Activated CD8-positive, alpha-beta T cell treated with anti-CD3 and anti-CD28 coated beads for 36 hours (primary cell): ENCODE data around the gene SLAMF8. TPM values are rescaled to one million over a fixed set of nuclear protein-coding genes. Genes with fewer than 3 reads are reported as not detected.

Source experiments
- ATAC-seq: fragments of 200-7000 bp; cut with Tn5 transposase; one replicate; pipeline ENCODE4 v1.10.0; 2021; ENCODE audit warnings: mild to moderate bottlenecking, moderate library complexity
- CTCF ChIA-PET: fragments of 350-600 bp; sonication (Branson Sonifier 250); formaldehyde crosslinking; loops from one replicate; lab custom pipeline; 2021; ENCODE audit warnings: antibody characterized with exemption; lab: Charles Lee
- POLR2A ChIA-PET: fragments of 350-600 bp; sonication (Branson Sonifier 250); formaldehyde crosslinking; loops from one replicate; lab custom pipeline; 2021; ENCODE audit warnings: antibody characterized with exemption; lab: Charles Lee
- DNase-seq: peaks from one replicate; pipeline ENCODE4 v3.0.0-alpha.2; 2020
- H3K27ac Mint-ChIP-seq: one replicate; pipeline ENCODE4 v1.8.0; 2021; ENCODE audit warnings: mild to moderate bottlenecking, mixed read lengths
- H3K27me3 Mint-ChIP-seq: one replicate; pipeline ENCODE4 v1.8.0; 2021; ENCODE audit warnings: mixed read lengths
- H3K36me3 Mint-ChIP-seq: one replicate; pipeline ENCODE4 v1.8.0; 2021; ENCODE audit warnings: low read depth, mixed read lengths
- H3K4me1 Mint-ChIP-seq: one replicate; pipeline ENCODE4 v1.8.0; 2021; ENCODE audit warnings: low read depth, mixed read lengths
- H3K4me3 Mint-ChIP-seq: one replicate; pipeline ENCODE4 v1.8.0; 2021; ENCODE audit warnings: mild to moderate bottlenecking, moderate library complexity, mixed read lengths
- H3K9me3 Mint-ChIP-seq: one replicate; pipeline ENCODE4 v1.8.0; 2021; ENCODE audit warnings: mixed read lengths
- intact Hi-C: fragments of 100-400 bp; cut with micrococcal nuclease; formaldehyde crosslinking; loops from one replicate; pipeline ENCODE4 v1.10.0; 2022
- total RNA-seq, 2 experiments: library from RNA; stranded (reverse); gene quantifications; one replicate each; pipeline ENCODE4 v1.2.3, GENCODE V29; 2021
- TF ChIP-seq, protein P1 (sequence below): fragments of 200-600 bp; IDR thresholded peaks from one replicate; pipeline ENCODE4 v1.8.0; 2022; ENCODE audit warnings: antibody characterized with exemption, mild to moderate bottlenecking

Gene SLAMF8
- total RNA-seq, 2 experiments from 2014 or later = 0.54 TPM

DNA sequence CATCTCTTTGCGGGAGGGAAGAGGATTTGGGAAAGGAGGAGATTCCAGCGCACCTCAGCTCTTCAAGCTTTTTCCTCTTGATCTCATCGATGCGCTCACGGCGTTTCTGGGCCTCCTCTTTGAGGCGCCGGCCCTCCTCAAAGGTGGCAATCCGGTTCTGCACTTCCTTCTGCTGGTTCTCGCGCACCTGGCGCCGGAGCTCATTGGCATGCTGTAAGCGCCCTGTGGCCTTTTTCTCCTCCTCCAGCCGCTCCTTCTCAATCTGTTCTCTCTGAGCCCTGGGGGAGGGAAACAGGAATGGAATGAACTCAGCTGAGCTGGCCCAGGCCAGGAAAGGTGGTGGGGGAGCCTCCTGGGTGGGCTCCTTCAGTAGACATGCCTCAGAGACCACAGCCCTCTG, 46.2 kb downstream of the SLAMF8 start:
- Mint-ChIP-seq H3K4me3 (no peak overlapping the region), H3K9me3 (no peaks in the 10 kb centered on the region), H3K27me3 (peaks cover 3% of the 10 kb centered on the region), H3K4me1 (peaks cover 9% of the 10 kb centered on the region), H3K27ac (no peak overlapping the region), H3K36me3 (no peaks in the 10 kb centered on the region)
- TF ChIP-seq, protein P1, sequence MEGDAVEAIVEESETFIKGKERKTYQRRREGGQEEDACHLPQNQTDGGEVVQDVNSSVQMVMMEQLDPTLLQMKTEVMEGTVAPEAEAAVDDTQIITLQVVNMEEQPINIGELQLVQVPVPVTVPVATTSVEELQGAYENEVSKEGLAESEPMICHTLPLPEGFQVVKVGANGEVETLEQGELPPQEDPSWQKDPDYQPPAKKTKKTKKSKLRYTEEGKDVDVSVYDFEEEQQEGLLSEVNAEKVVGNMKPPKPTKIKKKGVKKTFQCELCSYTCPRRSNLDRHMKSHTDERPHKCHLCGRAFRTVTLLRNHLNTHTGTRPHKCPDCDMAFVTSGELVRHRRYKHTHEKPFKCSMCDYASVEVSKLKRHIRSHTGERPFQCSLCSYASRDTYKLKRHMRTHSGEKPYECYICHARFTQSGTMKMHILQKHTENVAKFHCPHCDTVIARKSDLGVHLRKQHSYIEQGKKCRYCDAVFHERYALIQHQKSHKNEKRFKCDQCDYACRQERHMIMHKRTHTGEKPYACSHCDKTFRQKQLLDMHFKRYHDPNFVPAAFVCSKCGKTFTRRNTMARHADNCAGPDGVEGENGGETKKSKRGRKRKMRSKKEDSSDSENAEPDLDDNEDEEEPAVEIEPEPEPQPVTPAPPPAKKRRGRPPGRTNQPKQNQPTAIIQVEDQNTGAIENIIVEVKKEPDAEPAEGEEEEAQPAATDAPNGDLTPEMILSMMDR = no peak
- CTCF ChIA-PET = interaction anchor here (1.7 to 3.9 kb wide), 2 partner anchors 29 to 74 kb away, joined by 4 to 18 read pairs; no protein-coding TSS in a partner anchor
- intact Hi-C loops = no loop called here
- POLR2A ChIA-PET = interaction anchor here (0.7 kb wide), 1 partner anchor 20 kb away, joined by 5 read pairs; no protein-coding TSS in a partner anchor
- ATAC-seq = no peak
- no peak for DNase-seq

DNA sequence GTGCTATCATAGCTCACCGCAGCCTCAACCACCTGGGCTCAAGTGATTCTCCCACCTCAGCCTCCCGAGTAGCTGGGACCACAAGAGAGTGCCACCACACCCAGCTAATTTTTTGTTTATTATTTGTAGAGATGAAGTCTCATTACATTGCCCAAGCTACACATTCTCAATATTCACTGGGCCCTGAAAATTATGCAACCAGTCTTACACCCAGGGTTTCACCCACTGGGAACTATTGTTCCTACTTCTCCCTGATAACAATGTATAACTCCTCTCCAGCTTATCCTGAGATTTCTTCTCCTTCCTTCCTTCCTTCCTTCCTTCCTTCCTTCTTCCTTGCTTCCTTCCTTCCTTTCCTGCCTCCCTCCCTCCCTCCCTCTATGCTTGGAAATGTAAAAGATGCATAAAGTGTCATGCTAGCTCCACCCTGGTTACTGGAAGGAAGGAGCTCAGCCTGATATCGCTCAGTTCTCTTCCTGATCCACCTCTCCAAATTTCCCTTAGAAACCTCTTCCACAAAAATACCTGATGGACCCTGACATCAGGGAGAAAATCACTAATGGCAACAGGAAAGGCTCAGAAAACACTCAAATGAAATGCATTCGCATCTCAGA, 47.0 kb downstream of the SLAMF8 start:
- Mint-ChIP-seq H3K27ac (no peak overlapping the region), H3K4me1 (peaks cover 7% of the 10 kb centered on the region), H3K27me3 (peaks cover 3% of the 10 kb centered on the region), H3K4me3 (no peak overlapping the region), H3K36me3 (no peaks in the 10 kb centered on the region), H3K9me3 (no peaks in the 10 kb centered on the region)
- no peak for ATAC-seq
- POLR2A ChIA-PET = interaction anchor here (0.6 kb wide), 1 partner anchor 67 kb away, joined by 5 read pairs; no protein-coding TSS in a partner anchor
- TF ChIP-seq, protein P1 = no peak
- intact Hi-C loops = no loop called here
- CTCF ChIA-PET = interaction anchor here (1.9 to 3.9 kb wide), 2 partner anchors 19 to 75 kb away, joined by 5 to 18 read pairs; no protein-coding TSS in a partner anchor
- no peak for DNase-seq

- intact Hi-C loops = no loop called here
- Mint-ChIP-seq H3K27me3 (no peaks in the 10 kb centered on the region), H3K4me1 (no peaks in the 10 kb centered on the region), H3K36me3 (no peaks in the 10 kb centered on the region), H3K4me3 (no peak overlapping the region), H3K9me3 (no peaks in the 10 kb centered on the region), H3K27ac (no peak overlapping the region)
- ATAC-seq = no peak
- POLR2A ChIA-PET = interaction anchor here (1.4 kb wide), 1 partner anchor 47 kb away, joined by 4 read pairs; the partner anchor contains the start of gene TAGLN2
- DNase-seq = no peak
- TF ChIP-seq, protein P1 = no peak
- CTCF ChIA-PET = interaction anchor here (5.7 kb wide), 1 partner anchor 14 kb away, joined by 47 read pairs; no protein-coding TSS in a partner anchor
Observed at GRCh38 chr1:159877695-159878444, 51.2 kb downstream of the SLAMF8 start.

DNA sequence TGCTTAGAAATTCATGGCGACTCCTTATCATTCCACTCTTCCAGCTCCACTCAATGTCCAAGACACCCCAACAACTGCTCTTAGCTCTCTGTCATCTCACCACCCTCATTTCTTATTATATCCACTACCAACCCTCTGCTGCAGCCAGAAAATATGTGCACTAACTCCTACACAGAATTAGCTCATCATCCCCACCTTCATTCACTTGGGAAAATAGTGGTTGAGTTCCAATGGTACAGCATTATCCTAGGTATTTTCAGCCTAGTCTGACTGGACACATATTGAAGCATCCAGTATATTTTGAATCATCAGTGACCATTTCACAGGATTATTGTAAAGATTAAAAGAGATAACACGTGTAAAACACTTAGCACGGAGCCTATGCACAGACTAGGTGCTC, 52.5 kb downstream of the SLAMF8 start:
- Mint-ChIP-seq H3K4me1 (no peaks in the 10 kb centered on the region), H3K36me3 (no peaks in the 10 kb centered on the region)
- TF ChIP-seq, protein P1 = no peak

More for the DNA sequence above, 52.5 kb downstream of the SLAMF8 start:
- DNase-seq = no peak
- no peaks in the 10 kb centered on the region for H3K9me3 Mint-ChIP-seq
- intact Hi-C loops = no loop called here
- no peak for ATAC-seq
- H3K4me3 Mint-ChIP-seq = no peak overlapping the region
- ChIA-PET POLR2A (interaction anchor here (1.4 kb wide), 1 partner anchor 46 kb away, joined by 4 read pairs; the partner anchor contains the start of gene TAGLN2), CTCF (interaction anchor here (5.7 kb wide), 1 partner anchor 12 kb away, joined by 47 read pairs; no protein-coding TSS in a partner anchor)
- H3K27me3 Mint-ChIP-seq = no peaks in the 10 kb centered on the region
- no peak overlapping the region for H3K27ac Mint-ChIP-seq
